Measurements from ENCODE around the gene STOX2. TPM values are rescaled to one million over a fixed set of nuclear protein-coding genes. Genes with fewer than 3 reads are reported as not detected.

STOX2 gene, protein sequence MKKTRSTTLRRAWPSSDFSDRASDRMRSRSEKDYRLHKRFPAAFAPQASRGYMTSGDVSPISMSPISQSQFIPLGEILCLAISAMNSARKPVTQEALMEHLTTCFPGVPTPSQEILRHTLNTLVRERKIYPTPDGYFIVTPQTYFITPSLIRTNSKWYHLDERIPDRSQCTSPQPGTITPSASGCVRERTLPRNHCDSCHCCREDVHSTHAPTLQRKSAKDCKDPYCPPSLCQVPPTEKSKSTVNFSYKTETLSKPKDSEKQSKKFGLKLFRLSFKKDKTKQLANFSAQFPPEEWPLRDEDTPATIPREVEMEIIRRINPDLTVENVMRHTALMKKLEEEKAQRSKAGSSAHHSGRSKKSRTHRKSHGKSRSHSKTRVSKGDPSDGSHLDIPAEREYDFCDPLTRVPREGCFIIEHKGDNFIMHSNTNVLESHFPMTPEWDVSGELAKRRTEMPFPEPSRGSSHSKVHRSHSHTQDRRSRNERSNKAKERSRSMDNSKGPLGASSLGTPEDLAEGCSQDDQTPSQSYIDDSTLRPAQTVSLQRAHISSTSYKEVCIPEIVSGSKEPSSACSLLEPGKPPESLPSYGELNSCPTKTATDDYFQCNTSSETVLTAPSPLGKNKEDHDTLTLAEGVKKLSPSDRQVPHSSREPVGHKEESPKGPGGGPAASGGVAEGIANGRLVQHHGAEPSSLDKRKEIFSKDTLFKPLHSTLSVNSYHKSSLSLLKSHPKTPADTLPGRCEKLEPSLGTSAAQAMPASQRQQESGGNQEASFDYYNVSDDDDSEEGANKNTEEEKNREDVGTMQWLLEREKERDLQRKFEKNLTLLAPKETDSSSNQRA (N-terminal part only)
- total RNA-seq = not detected
- not detected for polyA plus RNA-seq
- not detected for total RNA-seq

DNA sequence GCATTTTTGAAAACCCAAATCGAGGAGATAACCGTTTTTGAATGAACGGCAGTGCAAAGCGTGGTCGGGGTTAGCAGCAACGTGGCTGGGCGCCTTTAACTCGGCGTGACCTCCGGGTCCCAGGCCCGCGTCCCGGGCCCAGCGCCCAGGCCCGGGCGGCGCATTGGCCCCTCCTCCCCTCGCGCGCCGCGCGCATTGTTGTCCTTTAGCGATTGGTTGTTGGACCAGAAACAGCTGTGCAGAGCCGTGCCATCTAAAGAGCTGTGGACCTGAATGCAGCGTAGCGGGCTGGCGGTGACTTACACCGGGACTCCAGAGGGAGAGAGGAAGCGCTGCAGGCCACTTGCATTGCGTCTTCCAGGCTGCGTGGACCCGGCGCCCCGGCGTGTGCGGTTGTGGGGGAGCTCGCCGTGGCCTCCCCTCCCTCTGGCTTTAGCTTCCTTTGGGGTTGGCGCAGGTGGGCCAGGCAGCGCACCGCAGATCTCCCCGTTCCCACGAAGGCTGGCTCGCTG, at the start of gene STOX2:
TSS of gene STOX2 (plus strand) at position 227 of the 512 bp plus-strand sequence. CDS start 1,484 bp downstream, outside the sequence.
- H3K27me3 Mint-ChIP-seq = peaks cover 25 to 82% (median 60%) of the 10 kb centered on the region in 5 donors
- intact Hi-C loops (cut with micrococcal nuclease) = loop anchor here in 1 of 2 donors (2.0 to 10.0 kb wide), 2 partner anchors 1110 to 1760 kb away; no protein-coding TSS in a partner anchor
- no peaks in the 10 kb centered on the region for H3K9me3 ChIP-seq (ENCODE audit: control insufficient read depth in 2 of 3, low read length in 3 of 3)
- DNase-seq = peak in 1 of 9 donors; percentile 22
- H3K27me3 ChIP-seq (ENCODE audit: control insufficient read depth in 2 of 2, insufficient read depth in 2 of 2, low read length in 2 of 2) = peaks cover 0 to 4% of the 10 kb centered on the region in 2 donors
- H3K9me3 Mint-ChIP-seq = peaks cover 0 to 12% (median 3%) of the 10 kb centered on the region in 11 donors
- ChIA-PET POLR2A (no interaction called here), CTCF (no interaction called here)
- H3K4me1 Mint-ChIP-seq = peaks cover 0 to 10% (median 4%) of the 10 kb centered on the region in 7 donors
- H3K27ac Mint-ChIP-seq = no peak within 1 kb of the TSS
- peak within 1 kb of the TSS in 9 of 10 donors; percentile 41 to 78 (median 63) for H3K4me3 Mint-ChIP-seq
- ATAC-seq = peak; percentile 40
- no peaks in the 10 kb centered on the region for H3K36me3 ChIP-seq (ENCODE audit: control insufficient read depth in 2 of 3, insufficient read depth in 3 of 3, low read length in 3 of 3)
- H3K4me1 ChIP-seq (ENCODE audit: control insufficient read depth in 2 of 2, insufficient read depth in 2 of 2, low read length in 2 of 2) = peaks cover 0 to 5% of the 10 kb centered on the region in 2 donors
- no peak within 1 kb of the TSS for H3K27ac ChIP-seq (ENCODE audit: low read depth, low read length)
- H3K4me3 ChIP-seq (ENCODE audit: low read length) = no peak within 1 kb of the TSS
- peaks cover 0 to 3% (median 0%) of the 10 kb centered on the region in 5 donors for H3K36me3 Mint-ChIP-seq

DNA sequence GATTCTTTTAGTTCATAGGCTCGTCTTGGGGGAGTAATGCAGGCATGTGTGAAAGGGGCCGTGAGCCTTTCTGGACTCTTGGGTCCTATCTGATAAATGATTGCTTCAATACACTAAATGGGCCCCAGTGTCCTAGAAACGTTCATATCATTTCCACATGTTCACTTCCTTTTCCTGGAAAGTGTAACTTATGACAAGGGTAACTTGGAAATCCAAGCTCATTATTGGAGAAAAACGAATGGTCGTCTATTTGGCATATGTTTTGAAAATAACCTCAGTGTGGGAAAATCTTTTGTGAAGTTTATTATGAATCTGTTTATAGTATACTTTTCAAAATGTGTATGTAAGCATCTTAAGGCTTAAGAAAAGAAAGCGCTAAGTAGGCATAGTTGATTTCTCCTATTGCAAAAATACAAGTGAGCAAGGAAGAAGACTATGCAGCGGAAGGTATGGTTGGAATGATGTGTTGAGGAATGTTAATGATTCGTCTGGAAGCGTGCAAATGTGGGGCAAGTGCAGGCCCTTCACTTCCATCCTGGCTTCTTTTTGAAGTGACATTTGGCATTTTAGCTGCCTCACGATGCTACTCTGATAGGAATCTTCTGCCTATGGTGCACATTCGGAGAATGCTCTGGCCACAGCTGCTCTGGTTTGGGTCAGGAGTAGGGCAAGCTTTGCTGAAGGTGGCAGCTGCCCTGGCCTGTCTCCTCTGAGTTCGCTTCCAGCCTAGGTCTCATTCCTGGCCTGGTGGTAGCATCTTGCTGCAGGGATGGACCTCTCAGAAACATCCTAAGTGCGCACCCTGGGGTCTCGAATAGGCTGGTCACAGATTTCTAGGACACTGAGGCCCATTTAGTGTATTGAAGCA, 49.5 kb upstream of the STOX2 start:
- POLR2A ChIA-PET = no interaction called here
- intact Hi-C loops (cut with micrococcal nuclease) = no loop called here
- Mint-ChIP-seq H3K4me3 (no peak overlapping the region), H3K4me1 (peaks cover 0 to 2% (median 0%) of the 10 kb centered on the region in 7 donors), H3K27me3 (peaks cover 4 to 35% (median 25%) of the 10 kb centered on the region in 5 donors), H3K36me3 (no peaks in the 10 kb centered on the region), H3K27ac (no peak overlapping the region), H3K9me3 (peaks cover 0 to 3% (median 0%) of the 10 kb centered on the region in 11 donors)
- Histone ChIP-seq H3K27me3 (ENCODE audit: control insufficient read depth in 2 of 2, insufficient read depth in 2 of 2, low read length in 2 of 2) (no peaks in the 10 kb centered on the region), H3K36me3 (ENCODE audit: control insufficient read depth in 2 of 3, insufficient read depth in 3 of 3, low read length in 3 of 3) (no peaks in the 10 kb centered on the region), H3K4me3 (ENCODE audit: low read length) (no peak overlapping the region), H3K9me3 (ENCODE audit: control insufficient read depth in 2 of 3, low read length in 3 of 3) (no peaks in the 10 kb centered on the region), H3K4me1 (ENCODE audit: control insufficient read depth in 2 of 2, insufficient read depth in 2 of 2, low read length in 2 of 2) (no peaks in the 10 kb centered on the region), H3K27ac (ENCODE audit: low read depth, low read length) (no peak overlapping the region)
- CTCF ChIA-PET = no interaction called here
- ATAC-seq (no peak), DNase-seq (no peak)

DNA sequence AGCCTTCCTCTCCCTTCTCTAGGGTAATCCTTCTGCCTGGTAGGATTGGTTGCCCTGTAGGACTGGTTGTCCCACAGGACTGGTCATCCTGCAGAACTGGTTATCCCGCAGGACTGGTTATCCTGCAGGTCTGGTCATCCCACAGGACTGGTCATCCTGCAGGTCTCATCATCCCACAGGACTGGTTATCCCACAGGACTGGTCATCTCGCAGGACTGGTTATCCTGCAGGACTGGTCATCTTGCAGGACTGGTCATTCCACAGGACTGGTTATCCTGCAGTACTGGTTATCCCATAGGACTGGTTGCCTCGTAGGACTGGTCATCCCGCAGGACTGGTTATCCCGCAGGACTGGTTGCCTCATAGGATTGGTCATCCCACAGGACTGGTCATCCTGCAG, 48.1 kb upstream of the STOX2 start:
- H3K4me3 Mint-ChIP-seq = no peak overlapping the region
- H3K27ac Mint-ChIP-seq = no peak overlapping the region
- ATAC-seq (no peak), DNase-seq (no peak)
- Histone ChIP-seq H3K27ac (ENCODE audit: low read depth, low read length) (no peak overlapping the region), H3K9me3 (ENCODE audit: control insufficient read depth in 2 of 3, low read length in 3 of 3) (no peaks in the 10 kb centered on the region), H3K4me1 (ENCODE audit: control insufficient read depth in 2 of 2, insufficient read depth in 2 of 2, low read length in 2 of 2) (no peaks in the 10 kb centered on the region), H3K4me3 (ENCODE audit: low read length) (no peak overlapping the region), H3K36me3 (ENCODE audit: control insufficient read depth in 2 of 3, insufficient read depth in 3 of 3, low read length in 3 of 3) (no peaks in the 10 kb centered on the region), H3K27me3 (ENCODE audit: control insufficient read depth in 2 of 2, insufficient read depth in 2 of 2, low read length in 2 of 2) (no peaks in the 10 kb centered on the region)
- H3K36me3 Mint-ChIP-seq = no peaks in the 10 kb centered on the region
- CTCF ChIA-PET = interaction anchor here (0.6 kb wide), 1 partner anchor 322 kb away, joined by 3 read pairs; no protein-coding TSS in a partner anchor
- intact Hi-C loops (cut with micrococcal nuclease) = no loop called here
- peaks cover 4 to 31% (median 26%) of the 10 kb centered on the region in 5 donors for H3K27me3 Mint-ChIP-seq
- peaks cover 0 to 1% (median 0%) of the 10 kb centered on the region in 11 donors for H3K9me3 Mint-ChIP-seq
- H3K4me1 Mint-ChIP-seq = no peaks in the 10 kb centered on the region
- POLR2A ChIA-PET = no interaction called here

DNA sequence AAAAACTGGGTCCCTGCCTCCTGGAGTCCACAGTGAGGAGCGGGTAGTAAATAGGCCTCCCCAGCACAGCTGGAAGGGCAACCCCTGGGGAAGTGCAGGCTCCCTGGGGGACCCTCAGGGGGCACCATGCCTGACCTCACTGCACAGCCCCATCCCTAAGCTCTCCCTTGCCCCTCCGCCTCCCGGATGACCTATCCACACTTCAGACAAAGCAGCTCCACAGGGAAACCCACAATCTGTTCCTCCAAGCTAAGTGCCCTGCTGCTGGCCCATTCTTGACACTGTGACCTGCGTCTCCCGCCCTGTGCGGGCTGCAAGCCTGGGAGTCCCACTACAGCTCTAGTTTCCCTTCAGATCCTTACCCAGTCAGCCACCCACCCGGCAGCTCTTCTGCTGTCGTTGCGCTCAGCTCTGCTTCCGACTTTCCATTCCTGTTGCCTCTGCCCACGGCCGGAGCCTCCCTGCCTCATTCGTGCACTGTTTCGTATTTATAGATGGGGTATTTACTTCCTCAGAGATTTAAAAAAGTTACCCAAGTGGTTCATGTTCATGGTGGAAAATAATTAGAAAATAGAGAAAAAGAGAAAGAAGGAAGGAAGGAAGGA, 47.0 kb upstream of the STOX2 start:
- peaks cover 4 to 31% (median 26%) of the 10 kb centered on the region in 5 donors for H3K27me3 Mint-ChIP-seq
- no peaks in the 10 kb centered on the region for H3K36me3 Mint-ChIP-seq
- Histone ChIP-seq H3K36me3 (ENCODE audit: control insufficient read depth in 2 of 3, insufficient read depth in 3 of 3, low read length in 3 of 3) (no peaks in the 10 kb centered on the region), H3K4me1 (ENCODE audit: control insufficient read depth in 2 of 2, insufficient read depth in 2 of 2, low read length in 2 of 2) (no peaks in the 10 kb centered on the region), H3K27ac (ENCODE audit: low read depth, low read length) (no peak overlapping the region), H3K9me3 (ENCODE audit: control insufficient read depth in 2 of 3, low read length in 3 of 3) (no peaks in the 10 kb centered on the region), H3K27me3 (ENCODE audit: control insufficient read depth in 2 of 2, insufficient read depth in 2 of 2, low read length in 2 of 2) (no peaks in the 10 kb centered on the region), H3K4me3 (ENCODE audit: low read length) (no peak overlapping the region)
- DNase-seq (no peak), ATAC-seq (no peak)
- intact Hi-C loops (cut with micrococcal nuclease) = no loop called here
- H3K9me3 Mint-ChIP-seq = peaks cover 0 to 1% (median 0%) of the 10 kb centered on the region in 11 donors
- no peak overlapping the region for H3K4me3 Mint-ChIP-seq
- no peaks in the 10 kb centered on the region for H3K4me1 Mint-ChIP-seq
- CTCF ChIA-PET = no interaction called here
- POLR2A ChIA-PET = no interaction called here
- no peak overlapping the region for H3K27ac Mint-ChIP-seq

DNA sequence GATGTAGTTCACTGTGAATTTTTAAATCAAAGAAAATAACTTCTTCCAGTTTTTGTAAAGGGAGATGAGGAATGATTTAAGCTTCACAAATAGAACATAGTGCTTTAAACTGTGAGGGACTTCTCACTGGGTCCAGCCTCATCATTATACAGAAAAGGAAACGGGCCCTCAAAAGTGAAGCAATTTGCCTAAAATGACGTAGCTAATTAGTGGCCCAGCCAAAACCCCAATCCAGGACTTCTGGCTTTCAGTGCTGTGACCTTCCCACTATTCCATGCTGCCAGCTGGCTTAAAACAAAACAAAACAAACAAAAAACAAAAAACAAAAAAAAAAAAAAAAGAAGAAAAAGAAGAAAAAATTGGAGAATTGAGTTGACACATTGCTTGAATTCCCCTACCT, 45.0 kb upstream of the STOX2 start:
- Histone ChIP-seq H3K36me3 (ENCODE audit: control insufficient read depth in 2 of 3, insufficient read depth in 3 of 3, low read length in 3 of 3) (no peaks in the 10 kb centered on the region), H3K27me3 (ENCODE audit: control insufficient read depth in 2 of 2, insufficient read depth in 2 of 2, low read length in 2 of 2) (no peaks in the 10 kb centered on the region), H3K4me1 (ENCODE audit: control insufficient read depth in 2 of 2, insufficient read depth in 2 of 2, low read length in 2 of 2) (no peaks in the 10 kb centered on the region), H3K27ac (ENCODE audit: low read depth, low read length) (no peak overlapping the region), H3K9me3 (ENCODE audit: control insufficient read depth in 2 of 3, low read length in 3 of 3) (no peaks in the 10 kb centered on the region), H3K4me3 (ENCODE audit: low read length) (no peak overlapping the region)
- peaks cover 0 to 1% (median 0%) of the 10 kb centered on the region in 11 donors for H3K9me3 Mint-ChIP-seq
- DNase-seq = no peak
- no peak overlapping the region for H3K27ac Mint-ChIP-seq
- no peak overlapping the region for H3K4me3 Mint-ChIP-seq
- H3K27me3 Mint-ChIP-seq = peaks cover 8 to 36% (median 24%) of the 10 kb centered on the region in 5 donors
- no peaks in the 10 kb centered on the region for H3K4me1 Mint-ChIP-seq
- ChIA-PET CTCF (no interaction called here), POLR2A (no interaction called here)
- intact Hi-C loops (cut with micrococcal nuclease) = no loop called here
- no peak for ATAC-seq
- H3K36me3 Mint-ChIP-seq = no peaks in the 10 kb centered on the region

DNA sequence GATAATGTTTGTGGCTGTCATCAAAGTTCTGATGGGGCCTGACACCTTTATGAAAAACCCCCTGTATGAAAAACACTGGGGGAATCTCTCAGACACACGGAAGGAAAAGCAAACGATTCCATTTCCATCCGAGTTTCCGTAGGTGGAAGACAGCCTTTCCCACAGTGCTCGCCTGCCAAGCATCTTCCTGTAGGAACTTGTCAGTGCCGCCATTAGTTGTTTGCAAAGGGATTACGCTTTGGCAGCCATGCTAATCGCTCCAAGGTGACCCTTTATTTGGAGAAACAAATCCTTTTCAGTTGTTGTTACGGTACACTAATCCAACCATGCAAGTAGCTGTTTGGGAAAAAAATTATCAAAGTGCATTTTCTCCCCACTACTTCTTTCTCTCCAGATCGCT, 44.4 kb upstream of the STOX2 start:
- Mint-ChIP-seq H3K9me3 (peaks cover 0 to 1% (median 0%) of the 10 kb centered on the region in 11 donors), H3K36me3 (no peaks in the 10 kb centered on the region), H3K27ac (no peak overlapping the region), H3K27me3 (peaks cover 5 to 36% (median 19%) of the 10 kb centered on the region in 5 donors), H3K4me1 (no peaks in the 10 kb centered on the region), H3K4me3 (no peak overlapping the region)
- H3K27ac ChIP-seq (ENCODE audit: low read depth, low read length) = no peak overlapping the region
- no peak for ATAC-seq
- no peaks in the 10 kb centered on the region for H3K36me3 ChIP-seq (ENCODE audit: control insufficient read depth in 2 of 3, insufficient read depth in 3 of 3, low read length in 3 of 3)
- no peak overlapping the region for H3K4me3 ChIP-seq (ENCODE audit: low read length)
- no peaks in the 10 kb centered on the region for H3K9me3 ChIP-seq (ENCODE audit: control insufficient read depth in 2 of 3, low read length in 3 of 3)
- H3K27me3 ChIP-seq (ENCODE audit: control insufficient read depth in 2 of 2, insufficient read depth in 2 of 2, low read length in 2 of 2) = no peaks in the 10 kb centered on the region
- intact Hi-C loops (cut with micrococcal nuclease) = no loop called here
- no peak for DNase-seq
- ChIA-PET POLR2A (no interaction called here), CTCF (no interaction called here)
- no peaks in the 10 kb centered on the region for H3K4me1 ChIP-seq (ENCODE audit: control insufficient read depth in 2 of 2, insufficient read depth in 2 of 2, low read length in 2 of 2)

Measured in naive thymus-derived CD4-positive, alpha-beta T cell (primary cell).